NT2/D1 (cell line): Measurements from ENCODE around the gene LARP6.
A peak's percentile ranks its signal among the peaks of the same experiment; 100 is the strongest.

Source experiments
- DNase-seq: peaks from one replicate; pipeline ENCODE4 v3.0.0-alpha.2; 2011; ENCODE audit warnings: low read depth, low spot score
- H3K27me3 ChIP-seq: 2 replicates; pipeline ENCODE4 v1.6.0; 2011; ENCODE audit warnings: mild to moderate bottlenecking; ENCODE audit not compliant: insufficient read length, insufficient read depth
- H3K36me3 ChIP-seq: 2 replicates; pipeline ENCODE4 v1.6.1; 2011; ENCODE audit warnings: mild to moderate bottlenecking, low read length, mixed read lengths; ENCODE audit not compliant: insufficient read depth, insufficient read length
- H3K4me1 ChIP-seq: 2 replicates; pipeline ENCODE4 v1.5.1; 2011; ENCODE audit not compliant: insufficient read depth, insufficient read length
- H3K4me3 ChIP-seq: 2 replicates; pipeline ENCODE4 v1.5.1; 2011; ENCODE audit warnings: low read depth; ENCODE audit not compliant: insufficient read length
- H3K9ac ChIP-seq: 2 replicates; pipeline ENCODE4 v1.6.0; 2011; ENCODE audit warnings: low read depth; ENCODE audit not compliant: insufficient read length
- H3K9me3 ChIP-seq: 2 replicates; pipeline ENCODE4 v1.5.1; 2011; ENCODE audit warnings: mild to moderate bottlenecking, low read length; ENCODE audit not compliant: insufficient read depth
- SUZ12 ChIP-seq: IDR thresholded peaks from 2 replicates; pipeline ENCODE4 v1.6.1; 2011; ENCODE audit not compliant: insufficient read length, insufficient read depth; ENCODE audit errors: extremely low read depth
- YY1 ChIP-seq: IDR thresholded peaks from 2 replicates; pipeline ENCODE4 v1.6.1; 2011; ENCODE audit not compliant: insufficient read length, insufficient read depth
- ZNF274 ChIP-seq: IDR thresholded peaks from 2 replicates; pipeline ENCODE4 v1.6.1; 2011; ENCODE audit warnings: mild to moderate bottlenecking, low read depth, low read length

LARP6 gene

DNA sequence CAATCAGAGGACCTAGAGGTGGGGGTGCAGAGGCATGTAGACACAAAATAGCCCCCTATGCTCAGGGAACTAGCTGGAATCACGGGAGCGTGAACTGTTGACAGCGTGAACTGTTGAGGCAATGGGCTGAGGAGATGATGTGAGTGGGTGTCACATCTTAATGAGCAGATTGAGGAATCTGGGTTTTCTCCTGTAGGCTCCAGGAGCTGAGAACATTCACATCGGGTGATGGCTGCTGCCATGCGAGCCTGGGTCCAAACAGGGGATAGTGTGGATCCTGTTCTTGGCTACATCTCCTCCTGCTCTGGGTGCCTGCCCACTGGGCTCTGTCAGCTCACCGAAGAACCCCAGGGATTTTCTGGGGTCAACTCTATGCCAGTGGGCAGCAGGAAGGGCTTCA lies 2.1 kb downstream of the LARP6 start:
- no peak overlapping the region for H3K4me3 ChIP-seq
- no peaks in the 10 kb centered on the region for H3K9me3 ChIP-seq
- no peak for TF ChIP-seq ZNF274
- TF ChIP-seq YY1, result no peak
- no peak for TF ChIP-seq SUZ12
- H3K9ac ChIP-seq, result no peak overlapping the region
- H3K27me3 ChIP-seq, result peaks cover 11% of the 10 kb centered on the region
- peaks cover 20% of the 10 kb centered on the region for H3K36me3 ChIP-seq
- no peaks in the 10 kb centered on the region for H3K4me1 ChIP-seq
- DNase-seq, result no peak

DNA sequence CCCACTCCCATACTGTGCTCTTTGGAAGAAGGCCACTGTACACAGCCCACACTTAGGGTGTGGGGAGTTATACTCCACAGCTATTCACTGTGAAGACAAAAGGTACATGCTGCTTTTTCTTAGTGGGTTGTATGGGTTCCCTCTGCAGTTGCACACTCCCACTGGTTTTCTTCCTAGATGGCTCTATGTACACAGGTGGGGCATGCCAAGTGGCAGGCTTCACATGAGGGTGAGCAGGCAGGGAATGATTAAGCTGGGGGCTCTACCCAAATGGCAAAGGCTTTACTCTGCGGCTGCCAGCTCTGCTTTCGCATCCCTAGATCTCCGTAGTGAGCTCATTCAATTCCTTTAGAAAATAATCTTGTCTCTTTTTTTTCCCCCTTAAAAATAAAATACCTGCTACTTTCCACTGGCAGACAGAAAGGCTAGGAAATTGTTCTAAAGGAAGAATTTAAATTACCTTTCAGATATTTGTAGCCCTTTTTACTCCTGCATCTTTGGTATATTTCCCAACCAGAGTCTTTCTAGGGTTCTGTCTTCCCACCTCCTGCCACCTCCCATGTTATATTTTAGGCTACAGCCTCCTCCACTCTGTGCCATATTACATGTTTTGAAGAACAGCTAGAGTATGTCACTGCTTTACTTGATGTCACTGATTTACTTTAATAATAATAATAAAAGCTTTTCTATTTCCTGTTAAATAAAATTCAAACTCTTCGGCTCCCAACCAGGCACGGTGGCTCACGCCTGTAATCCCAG lies 8.2 kb downstream of the LARP6 start:
- Histone ChIP-seq H3K27me3 (no peaks in the 10 kb centered on the region), H3K9ac (no peak overlapping the region), H3K9me3 (no peaks in the 10 kb centered on the region), H3K36me3 (peaks cover 16% of the 10 kb centered on the region), H3K4me1 (no peaks in the 10 kb centered on the region), H3K4me3 (no peak overlapping the region)
- TF ChIP-seq SUZ12 (no peak), YY1 (no peak)
- DNase-seq, result no peak

DNA sequence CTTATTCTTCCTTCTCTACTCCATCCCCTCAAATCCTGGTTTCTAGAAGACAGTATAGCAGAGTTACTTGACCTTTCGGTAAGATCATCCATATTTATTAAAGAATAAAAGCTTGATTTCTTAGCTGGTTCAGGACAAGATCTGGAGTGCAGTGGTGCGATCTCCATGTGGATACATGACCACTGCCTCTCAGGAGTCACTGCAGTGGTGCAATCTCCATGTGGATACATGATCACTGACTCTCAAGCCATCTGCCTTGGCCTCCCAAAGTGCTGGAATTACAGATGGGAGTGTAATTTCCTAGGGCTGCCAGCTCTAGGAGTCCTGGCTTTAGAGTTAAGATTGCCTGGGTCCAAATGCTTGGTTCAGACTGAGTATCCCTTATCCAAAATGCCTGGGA lies 16.5 kb downstream of the LARP6 start:
- Histone ChIP-seq H3K36me3 (peaks cover 38% of the 10 kb centered on the region), H3K9me3 (peaks cover 8% of the 10 kb centered on the region; the same call in 1 of the 2 replicates), H3K27me3 (no peaks in the 10 kb centered on the region), H3K4me3 (no peak overlapping the region), H3K4me1 (no peaks in the 10 kb centered on the region), H3K9ac (no peak overlapping the region)
- no peak for DNase-seq
- TF ChIP-seq SUZ12 (no peak), ZNF274 (no peak), YY1 (no peak)

- no peak overlapping the region for H3K9ac ChIP-seq
- TF ChIP-seq ZNF274 (no peak), YY1 (no peak), SUZ12 (no peak)
- no peak for DNase-seq
- H3K36me3 ChIP-seq, result peaks cover 49% of the 10 kb centered on the region
- no peaks in the 10 kb centered on the region for H3K4me1 ChIP-seq
- H3K9me3 ChIP-seq, result peaks cover 8% of the 10 kb centered on the region; the same call in 1 of the 2 replicates
- H3K27me3 ChIP-seq, result no peaks in the 10 kb centered on the region
- H3K4me3 ChIP-seq, result no peak overlapping the region
These were observed 18.1 kb downstream of the LARP6 start for GRCh38 chr15:70835841-70836240.

DNA sequence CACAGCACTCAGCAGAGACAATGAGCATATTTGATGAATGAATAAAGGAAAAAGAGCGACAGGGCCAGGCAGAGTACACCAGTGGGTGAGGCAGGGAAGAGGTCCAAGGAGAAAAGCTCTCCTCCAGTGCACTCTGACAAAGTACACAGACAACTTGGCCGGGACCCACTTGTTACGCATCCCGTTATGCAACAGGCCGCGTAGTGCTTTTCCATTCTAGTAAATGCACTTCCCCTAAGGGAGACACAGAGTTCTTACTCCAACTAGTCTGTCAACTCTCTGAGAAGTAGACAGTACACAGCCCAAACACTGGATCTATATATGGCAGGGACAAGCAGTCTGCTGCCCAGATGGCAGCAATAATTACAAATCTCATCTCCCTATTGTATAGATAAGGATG lies 18.5 kb downstream of the LARP6 start:
- Histone ChIP-seq H3K4me3 (no peak overlapping the region), H3K27me3 (no peaks in the 10 kb centered on the region), H3K9ac (no peak overlapping the region), H3K36me3 (peaks cover 50% of the 10 kb centered on the region), H3K9me3 (peaks cover 8% of the 10 kb centered on the region; the same call in 1 of the 2 replicates), H3K4me1 (no peaks in the 10 kb centered on the region)
- TF ChIP-seq YY1, result no peak
- TF ChIP-seq ZNF274, result no peak
- TF ChIP-seq SUZ12, result no peak
- DNase-seq, result no peak

- TF ChIP-seq SUZ12, result no peak
- no peak for TF ChIP-seq ZNF274
- H3K4me1 ChIP-seq, result no peaks in the 10 kb centered on the region
- no peak for DNase-seq
- no peak overlapping the region for H3K9ac ChIP-seq
- H3K9me3 ChIP-seq, result peaks cover 8% of the 10 kb centered on the region; the same call in 1 of the 2 replicates
- H3K36me3 ChIP-seq, result peaks cover 50% of the 10 kb centered on the region
- no peaks in the 10 kb centered on the region for H3K27me3 ChIP-seq
- H3K4me3 ChIP-seq, result no peak overlapping the region
These were observed 19.0 kb downstream of the LARP6 start for GRCh38 chr15:70834999-70835398.

- DNase-seq, result peak; percentile 30
- no peaks in the 10 kb centered on the region for H3K4me1 ChIP-seq
- H3K27me3 ChIP-seq, result no peaks in the 10 kb centered on the region
- TF ChIP-seq ZNF274, result no peak
- no peak for TF ChIP-seq YY1
- no peak for TF ChIP-seq SUZ12
- H3K9me3 ChIP-seq, result peaks cover 8% of the 10 kb centered on the region; the same call in 1 of the 2 replicates
- no peak overlapping the region for H3K4me3 ChIP-seq
- H3K36me3 ChIP-seq, result peaks cover 50% of the 10 kb centered on the region
- peak overlapping the region; percentile 17 for H3K9ac ChIP-seq
These were observed 19.8 kb downstream of the LARP6 start for GRCh38 chr15:70833861-70834765.
